Measurements from ENCODE around the gene STK32C. TPM values are rescaled to one million over a fixed set of nuclear protein-coding genes. Genes with fewer than 3 reads are reported as not detected.
A peak's percentile ranks its signal among the peaks of the same experiment; 100 is the strongest.

The STK32C gene
- total and polyA plus RNA-seq, 10 of the 15 experiments (the other 5 are each of a cell fraction or from before 2014, with no cell fraction given) = 1.5 to 18.1 (median 6.4) TPM

DNA sequence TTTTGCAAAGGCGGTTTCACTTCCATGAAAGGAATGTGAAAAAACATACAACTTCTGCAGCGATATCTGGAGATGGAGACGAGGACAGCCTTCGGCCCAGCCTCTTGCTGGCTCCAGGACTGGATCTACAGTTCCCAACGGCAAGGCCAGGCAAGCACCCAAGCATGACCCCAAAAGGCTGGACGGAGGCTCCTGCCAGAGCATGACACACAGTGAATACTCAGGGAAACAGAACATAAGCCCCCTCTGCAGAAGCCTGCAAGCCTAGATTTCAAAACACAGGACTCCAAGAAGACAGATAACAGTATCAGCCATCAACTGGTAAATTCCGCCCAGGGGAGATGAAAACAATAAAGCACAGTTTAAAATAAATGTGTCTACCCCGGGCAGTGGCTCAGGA lies 21.0 kb upstream of the STK32C start:
- DNase-seq (ENCODE audit: low read depth, low spot score) (no peak), FAIRE-seq (no peak), ATAC-seq (no peak)
- BruUV-seq (replicated peaks) = no TSS peak
- Histone ChIP-seq H3K9me3 (replicated peaks; ENCODE audit: control insufficient read depth, insufficient read depth, low read length) (peaks cover 1% of the 10 kb centered on the region; the same call in 1 of the 3 replicates), H3K27ac (ENCODE audit: control insufficient read depth, insufficient read depth) (no peak overlapping the region), H3K4me3 (peak overlapping the region; percentile 100; the same call in 1 of the 2 replicates), H3K36me3 (ENCODE audit: control insufficient read depth in 2 of 2, insufficient read depth in 2 of 2, low read length in 1 of 2) (no peaks in the 10 kb centered on the region), H2AFZ (ENCODE audit: control insufficient read depth, low read depth, low read length) (no peak overlapping the region), H3K27me3 (replicated peaks in 1 of 2; ENCODE audit: control insufficient read depth in 2 of 2, insufficient read depth in 2 of 2, low read length in 1 of 2) (no peaks in the 10 kb centered on the region), H3K4me1 (ENCODE audit: control insufficient read depth, insufficient read depth, low read length) (peaks cover 13% of the 10 kb centered on the region), H3K79me2 (ENCODE audit: control insufficient read depth, insufficient read depth, low read length) (peaks cover 31% of the 10 kb centered on the region), H3K9ac (ENCODE audit: control insufficient read depth, insufficient read depth, low read length) (no peak overlapping the region), H4K20me1 (ENCODE audit: control insufficient read depth, insufficient read depth) (no peaks in the 10 kb centered on the region), H3K4me2 (ENCODE audit: control insufficient read depth, insufficient read depth) (peak overlapping the region; percentile 71)
- intact Hi-C loops (cut with micrococcal nuclease; ENCODE audit: unreplicated experiment) (loop anchor here (10.0 kb wide), 1 partner anchor 246 kb away; no protein-coding TSS in a partner anchor), in situ Hi-C loops (cut with MboI) (no loop called here)
- no peak for TF ChIP-seq IKZF2 (IDR thresholded peaks at IDR 0.05)
- no peak for TF ChIP-seq RB1 (IDR thresholded peaks at IDR 0.05; ENCODE audit: borderline replicate concordance)
- no peak for TF ChIP-seq TCF7 (IDR thresholded peaks at IDR 0.05; ENCODE audit: borderline replicate concordance)
- TF ChIP-seq, protein P1, sequence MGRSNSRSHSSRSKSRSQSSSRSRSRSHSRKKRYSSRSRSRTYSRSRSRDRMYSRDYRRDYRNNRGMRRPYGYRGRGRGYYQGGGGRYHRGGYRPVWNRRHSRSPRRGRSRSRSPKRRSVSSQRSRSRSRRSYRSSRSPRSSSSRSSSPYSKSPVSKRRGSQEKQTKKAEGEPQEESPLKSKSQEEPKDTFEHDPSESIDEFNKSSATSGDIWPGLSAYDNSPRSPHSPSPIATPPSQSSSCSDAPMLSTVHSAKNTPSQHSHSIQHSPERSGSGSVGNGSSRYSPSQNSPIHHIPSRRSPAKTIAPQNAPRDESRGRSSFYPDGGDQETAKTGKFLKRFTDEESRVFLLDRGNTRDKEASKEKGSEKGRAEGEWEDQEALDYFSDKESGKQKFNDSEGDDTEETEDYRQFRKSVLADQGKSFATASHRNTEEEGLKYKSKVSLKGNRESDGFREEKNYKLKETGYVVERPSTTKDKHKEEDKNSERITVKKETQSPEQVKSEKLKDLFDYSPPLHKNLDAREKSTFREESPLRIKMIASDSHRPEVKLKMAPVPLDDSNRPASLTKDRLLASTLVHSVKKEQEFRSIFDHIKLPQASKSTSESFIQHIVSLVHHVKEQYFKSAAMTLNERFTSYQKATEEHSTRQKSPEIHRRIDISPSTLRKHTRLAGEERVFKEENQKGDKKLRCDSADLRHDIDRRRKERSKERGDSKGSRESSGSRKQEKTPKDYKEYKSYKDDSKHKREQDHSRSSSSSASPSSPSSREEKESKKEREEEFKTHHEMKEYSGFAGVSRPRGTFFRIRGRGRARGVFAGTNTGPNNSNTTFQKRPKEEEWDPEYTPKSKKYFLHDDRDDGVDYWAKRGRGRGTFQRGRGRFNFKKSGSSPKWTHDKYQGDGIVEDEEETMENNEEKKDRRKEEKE (IDR thresholded peaks at IDR 0.05) = no peak
- TF ChIP-seq EGR1 (IDR thresholded peaks at IDR 0.05; ENCODE audit: borderline replicate concordance in 1 of 2, low read depth in 2 of 2, low read length in 2 of 2) = no peak
- TF ChIP-seq, protein P2, sequence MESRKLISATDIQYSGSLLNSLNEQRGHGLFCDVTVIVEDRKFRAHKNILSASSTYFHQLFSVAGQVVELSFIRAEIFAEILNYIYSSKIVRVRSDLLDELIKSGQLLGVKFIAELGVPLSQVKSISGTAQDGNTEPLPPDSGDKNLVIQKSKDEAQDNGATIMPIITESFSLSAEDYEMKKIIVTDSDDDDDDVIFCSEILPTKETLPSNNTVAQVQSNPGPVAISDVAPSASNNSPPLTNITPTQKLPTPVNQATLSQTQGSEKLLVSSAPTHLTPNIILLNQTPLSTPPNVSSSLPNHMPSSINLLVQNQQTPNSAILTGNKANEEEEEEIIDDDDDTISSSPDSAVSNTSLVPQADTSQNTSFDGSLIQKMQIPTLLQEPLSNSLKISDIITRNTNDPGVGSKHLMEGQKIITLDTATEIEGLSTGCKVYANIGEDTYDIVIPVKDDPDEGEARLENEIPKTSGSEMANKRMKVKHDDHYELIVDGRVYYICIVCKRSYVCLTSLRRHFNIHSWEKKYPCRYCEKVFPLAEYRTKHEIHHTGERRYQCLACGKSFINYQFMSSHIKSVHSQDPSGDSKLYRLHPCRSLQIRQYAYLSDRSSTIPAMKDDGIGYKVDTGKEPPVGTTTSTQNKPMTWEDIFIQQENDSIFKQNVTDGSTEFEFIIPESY (IDR thresholded peaks at IDR 0.05) = no peak
- TF ChIP-seq ZNF24 (IDR thresholded peaks at IDR 0.05) = no peak
- TF ChIP-seq, protein P3, sequence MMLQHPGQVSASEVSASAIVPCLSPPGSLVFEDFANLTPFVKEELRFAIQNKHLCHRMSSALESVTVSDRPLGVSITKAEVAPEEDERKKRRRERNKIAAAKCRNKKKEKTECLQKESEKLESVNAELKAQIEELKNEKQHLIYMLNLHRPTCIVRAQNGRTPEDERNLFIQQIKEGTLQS (IDR thresholded peaks at IDR 0.05; ENCODE audit: borderline replicate concordance, extremely low read depth, low read depth, low read length) = no peak
- TF ChIP-seq WRNIP1 (IDR thresholded peaks at IDR 0.05; ENCODE audit: borderline replicate concordance, low read depth, low read length) = no peak
- TF ChIP-seq, protein P4, sequence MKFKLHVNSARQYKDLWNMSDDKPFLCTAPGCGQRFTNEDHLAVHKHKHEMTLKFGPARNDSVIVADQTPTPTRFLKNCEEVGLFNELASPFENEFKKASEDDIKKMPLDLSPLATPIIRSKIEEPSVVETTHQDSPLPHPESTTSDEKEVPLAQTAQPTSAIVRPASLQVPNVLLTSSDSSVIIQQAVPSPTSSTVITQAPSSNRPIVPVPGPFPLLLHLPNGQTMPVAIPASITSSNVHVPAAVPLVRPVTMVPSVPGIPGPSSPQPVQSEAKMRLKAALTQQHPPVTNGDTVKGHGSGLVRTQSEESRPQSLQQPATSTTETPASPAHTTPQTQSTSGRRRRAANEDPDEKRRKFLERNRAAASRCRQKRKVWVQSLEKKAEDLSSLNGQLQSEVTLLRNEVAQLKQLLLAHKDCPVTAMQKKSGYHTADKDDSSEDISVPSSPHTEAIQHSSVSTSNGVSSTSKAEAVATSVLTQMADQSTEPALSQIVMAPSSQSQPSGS (IDR thresholded peaks at IDR 0.05; ENCODE audit: low read length) = no peak
- TF ChIP-seq, protein P5, sequence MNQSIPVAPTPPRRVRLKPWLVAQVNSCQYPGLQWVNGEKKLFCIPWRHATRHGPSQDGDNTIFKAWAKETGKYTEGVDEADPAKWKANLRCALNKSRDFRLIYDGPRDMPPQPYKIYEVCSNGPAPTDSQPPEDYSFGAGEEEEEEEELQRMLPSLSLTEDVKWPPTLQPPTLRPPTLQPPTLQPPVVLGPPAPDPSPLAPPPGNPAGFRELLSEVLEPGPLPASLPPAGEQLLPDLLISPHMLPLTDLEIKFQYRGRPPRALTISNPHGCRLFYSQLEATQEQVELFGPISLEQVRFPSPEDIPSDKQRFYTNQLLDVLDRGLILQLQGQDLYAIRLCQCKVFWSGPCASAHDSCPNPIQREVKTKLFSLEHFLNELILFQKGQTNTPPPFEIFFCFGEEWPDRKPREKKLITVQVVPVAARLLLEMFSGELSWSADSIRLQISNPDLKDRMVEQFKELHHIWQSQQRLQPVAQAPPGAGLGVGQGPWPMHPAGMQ (IDR thresholded peaks at IDR 0.05; ENCODE audit: borderline replicate concordance) = no peak
- no peak for TF ChIP-seq RAD21 (IDR thresholded peaks at IDR 0.05; ENCODE audit: insufficient read depth, low read depth, low read length)
- WGBS (ENCODE audit: insufficient coverage, insufficient replicate concordance, low lambda C conversion rate, missing lambda C conversion rate) = 89% methylated on average over 8 of the region's 8 CpGs
- ChIA-PET RAD21 (ENCODE audit: unreplicated experiment) (no interaction called here), CTCF (no interaction called here), POLR2A (no interaction called here), SMC1A (ENCODE audit: uncharacterized antibody, unreplicated experiment) (no interaction called here)

All from GM12878 (cell line).